Neural progenitor cell (in vitro differentiated cells): ENCODE measurements around the gene CHTF18. TPM values are rescaled to one million over a fixed set of nuclear protein-coding genes. Genes with fewer than 3 reads are reported as not detected.
A peak's percentile ranks its signal among the peaks of the same experiment; 100 is the strongest.

Source experiments
- DNase-seq: peaks from one replicate; pipeline ENCODE4 v3.0.0-alpha.2; 2016; ENCODE audit warnings: low spot score
- H2AFZ ChIP-seq: fragments of 200-600 bp; sonication (generic); replicated peaks from 2 replicates; pipeline ENCODE4 v1.6.1; 2016; ENCODE audit warnings: antibody characterized with exemption
- H3F3A ChIP-seq: fragments of 200-600 bp; sonication (generic); 2 replicates; pipeline ENCODE4 v1.6.1; 2016; ENCODE audit warnings: antibody characterized with exemption, low read depth
- H3K27ac ChIP-seq: fragments of 200-600 bp; sonication (generic); 2 replicates; pipeline ENCODE4 v1.5.1; 2016; ENCODE audit warnings: mild to moderate bottlenecking
- H3K27me3 ChIP-seq: fragments of 200-600 bp; sonication (generic); 2 replicates; pipeline ENCODE4 v1.6.1; 2016; ENCODE audit warnings: mild to moderate bottlenecking, moderate library complexity
- H3K36me3 ChIP-seq: fragments of 200-600 bp; sonication (generic); 2 replicates; pipeline ENCODE4 v1.5.1; 2016
- H3K4me1 ChIP-seq: fragments of 200-600 bp; sonication (generic); 2 replicates; pipeline ENCODE4 v1.6.1; 2016; ENCODE audit warnings: mixed run types
- H3K4me2 ChIP-seq: fragments of 200-600 bp; sonication (generic); 2 replicates; pipeline ENCODE4 v1.6.1; 2016
- H3K4me3 ChIP-seq: fragments of 200-600 bp; sonication (generic); 2 replicates; pipeline ENCODE4 v1.5.1; 2016
- H3K79me2 ChIP-seq: fragments of 200-600 bp; sonication (generic); 2 replicates; pipeline ENCODE4 v1.6.1; 2016; ENCODE audit warnings: low read depth
- H3K9ac ChIP-seq: fragments of 200-600 bp; sonication (generic); 2 replicates; pipeline ENCODE4 v1.6.1; 2016
- H3K9me3 ChIP-seq: fragments of 200-600 bp; sonication (generic); 2 replicates; pipeline ENCODE4 v1.5.1; 2016; ENCODE audit warnings: low read depth
- H4K20me1 ChIP-seq: fragments of 200-600 bp; sonication (generic); 2 replicates; pipeline ENCODE4 v1.6.1; 2016; ENCODE audit warnings: low read depth
- H3K27ac Mint-ChIP-seq: 3 replicates; pipeline ENCODE4 v1.8.0; 2021; ENCODE audit warnings: mixed read lengths
- H3K27me3 Mint-ChIP-seq: 2 replicates; pipeline ENCODE4 v1.8.0; 2022; ENCODE audit warnings: low read depth, mild to moderate bottlenecking, inconsistent platforms, moderate library complexity, mixed read lengths; ENCODE audit not compliant: insufficient read depth
- H3K36me3 Mint-ChIP-seq: 3 replicates; pipeline ENCODE4 v1.8.0; 2021; ENCODE audit warnings: mixed read lengths
- H3K4me1 Mint-ChIP-seq: 3 replicates; pipeline ENCODE4 v1.8.0; 2021; ENCODE audit warnings: mixed read lengths
- H3K4me3 Mint-ChIP-seq: 3 replicates; pipeline ENCODE4 v1.8.0; 2021; ENCODE audit warnings: mild to moderate bottlenecking, moderate library complexity, mixed read lengths
- H3K9me3 Mint-ChIP-seq: 3 replicates; pipeline ENCODE4 v1.8.0; 2020; ENCODE audit warnings: mixed read lengths
- EZH2 ChIP-seq: fragments of 200-600 bp; sonication (generic); IDR thresholded peaks from 2 replicates; pipeline ENCODE4 v1.6.1; 2017; ENCODE audit warnings: antibody characterized with exemption, mild to moderate bottlenecking, moderate library complexity
- EZH2phosphoT487 ChIP-seq: fragments of 200-600 bp; sonication (generic); IDR thresholded peaks from 2 replicates; pipeline ENCODE4 v1.6.1; 2017; ENCODE audit warnings: antibody characterized with exemption
- total RNA-seq: library from RNA; depleted of rRNA; stranded (reverse); fragments of >200 nt; gene quantifications from 2 replicates; pipeline ENCODE4 v1.2.3, GENCODE V29; 2015; ENCODE audit warnings: low replicate concordance
- TF ChIP-seq, protein P1 (sequence below): fragments of 200-600 bp; sonication (generic); IDR thresholded peaks from 2 replicates; pipeline ENCODE4 v1.5.1; 2017; ENCODE audit warnings: antibody characterized with exemption, mild to moderate bottlenecking

CHTF18 gene
- total RNA-seq, 1 donor from 2014 or later, result 35.6 TPM

DNA sequence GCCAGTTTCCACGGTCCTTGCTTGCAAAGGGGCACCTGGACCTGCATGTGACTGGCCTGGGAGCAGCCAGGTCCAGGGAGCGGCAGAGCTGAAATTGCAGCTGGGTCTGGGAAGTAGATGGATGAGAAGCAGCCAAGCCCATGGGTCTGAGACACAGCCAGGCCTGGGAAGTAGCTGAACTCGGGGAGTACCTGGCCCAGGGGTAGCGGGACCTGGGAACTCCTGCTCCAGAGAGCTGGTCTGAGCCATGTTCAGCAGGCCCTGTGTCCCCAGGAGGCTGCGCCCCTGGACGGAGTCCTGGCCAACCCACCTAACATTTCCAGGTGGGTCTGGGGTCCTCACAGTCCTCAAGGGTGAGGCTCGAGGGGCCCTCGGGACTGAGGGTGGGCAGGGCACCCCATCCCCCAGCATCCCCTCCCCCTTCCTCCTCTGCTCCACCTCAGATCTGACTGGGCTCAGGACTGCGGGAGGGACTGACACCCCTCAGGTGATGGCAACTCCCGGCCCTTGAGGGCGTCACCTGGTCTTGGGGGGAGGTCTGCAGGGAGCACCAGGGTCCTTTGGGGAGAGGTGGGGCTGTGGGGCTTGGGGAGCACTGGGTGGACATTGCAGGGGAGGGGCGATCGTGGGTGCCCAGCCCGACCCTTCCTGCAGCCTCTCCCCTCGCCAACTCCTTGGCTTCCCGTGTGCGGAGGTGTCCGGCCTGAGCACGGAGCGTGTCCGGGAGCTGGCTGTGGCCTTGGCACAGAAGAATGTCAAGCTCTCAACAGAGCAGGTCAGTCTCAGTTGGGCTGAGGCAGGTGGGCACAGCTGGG is 24.8 kb upstream of the CHTF18 start:
- H3K4me3 Mint-ChIP-seq, result no peak overlapping the region
- Histone ChIP-seq H3K4me1 (peaks cover 8% of the 10 kb centered on the region), H4K20me1 (no peaks in the 10 kb centered on the region), H3K79me2 (no peaks in the 10 kb centered on the region), H2AFZ (no peak overlapping the region), H3K27ac (no peak overlapping the region), H3K36me3 (no peaks in the 10 kb centered on the region), H3K9ac (no peak overlapping the region), H3K4me2 (no peak overlapping the region), H3F3A (peaks cover 7% of the 10 kb centered on the region), H3K27me3 (no peaks in the 10 kb centered on the region), H3K9me3 (no peaks in the 10 kb centered on the region), H3K4me3 (no peak overlapping the region)
- no peak overlapping the region for H3K27ac Mint-ChIP-seq
- H3K36me3 Mint-ChIP-seq, result no peaks in the 10 kb centered on the region
- DNase-seq, result no peak
- H3K9me3 Mint-ChIP-seq, result no peaks in the 10 kb centered on the region
- peaks cover 4% of the 10 kb centered on the region for H3K27me3 Mint-ChIP-seq
- no peak for TF ChIP-seq EZH2
- TF ChIP-seq, protein P1, sequence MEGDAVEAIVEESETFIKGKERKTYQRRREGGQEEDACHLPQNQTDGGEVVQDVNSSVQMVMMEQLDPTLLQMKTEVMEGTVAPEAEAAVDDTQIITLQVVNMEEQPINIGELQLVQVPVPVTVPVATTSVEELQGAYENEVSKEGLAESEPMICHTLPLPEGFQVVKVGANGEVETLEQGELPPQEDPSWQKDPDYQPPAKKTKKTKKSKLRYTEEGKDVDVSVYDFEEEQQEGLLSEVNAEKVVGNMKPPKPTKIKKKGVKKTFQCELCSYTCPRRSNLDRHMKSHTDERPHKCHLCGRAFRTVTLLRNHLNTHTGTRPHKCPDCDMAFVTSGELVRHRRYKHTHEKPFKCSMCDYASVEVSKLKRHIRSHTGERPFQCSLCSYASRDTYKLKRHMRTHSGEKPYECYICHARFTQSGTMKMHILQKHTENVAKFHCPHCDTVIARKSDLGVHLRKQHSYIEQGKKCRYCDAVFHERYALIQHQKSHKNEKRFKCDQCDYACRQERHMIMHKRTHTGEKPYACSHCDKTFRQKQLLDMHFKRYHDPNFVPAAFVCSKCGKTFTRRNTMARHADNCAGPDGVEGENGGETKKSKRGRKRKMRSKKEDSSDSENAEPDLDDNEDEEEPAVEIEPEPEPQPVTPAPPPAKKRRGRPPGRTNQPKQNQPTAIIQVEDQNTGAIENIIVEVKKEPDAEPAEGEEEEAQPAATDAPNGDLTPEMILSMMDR, result no peak
- TF ChIP-seq EZH2phosphoT487, result no peak
- peaks cover 9% of the 10 kb centered on the region for H3K4me1 Mint-ChIP-seq

- H3K9me3 Mint-ChIP-seq, result no peaks in the 10 kb centered on the region
- H3K27ac Mint-ChIP-seq, result peak overlapping the region; percentile 72
- no peaks in the 10 kb centered on the region for H3K36me3 Mint-ChIP-seq
Observed at GRCh38 chr16:764184-764750, 24.2 kb upstream of the CHTF18 start.

GRCh38 chr16:764848-765487 is 23.5 kb upstream of the CHTF18 start:
- Histone ChIP-seq H3F3A (no peaks in the 10 kb centered on the region), H3K9me3 (no peaks in the 10 kb centered on the region), H3K79me2 (no peaks in the 10 kb centered on the region), H3K4me3 (no peak overlapping the region), H4K20me1 (no peaks in the 10 kb centered on the region), H3K4me1 (peaks cover 6% of the 10 kb centered on the region), H3K4me2 (no peak overlapping the region), H3K9ac (no peak overlapping the region), H3K27ac (no peak overlapping the region), H3K27me3 (no peaks in the 10 kb centered on the region), H3K36me3 (no peaks in the 10 kb centered on the region), H2AFZ (no peak overlapping the region)
- Mint-ChIP-seq H3K4me1 (peaks cover 5% of the 10 kb centered on the region), H3K36me3 (no peaks in the 10 kb centered on the region), H3K9me3 (no peaks in the 10 kb centered on the region), H3K27me3 (peaks cover 2% of the 10 kb centered on the region), H3K4me3 (no peak overlapping the region), H3K27ac (no peak overlapping the region)
- no peak for TF ChIP-seq EZH2phosphoT487
- no peak for TF ChIP-seq EZH2
- TF ChIP-seq, protein P1, result no peak
- DNase-seq, result no peak

More at GRCh38 chr16:764184-764750, 24.2 kb upstream of the CHTF18 start:
- Histone ChIP-seq H3K9me3 (no peaks in the 10 kb centered on the region), H3K27ac (no peak overlapping the region), H2AFZ (no peak overlapping the region), H3F3A (peaks cover 6% of the 10 kb centered on the region), H3K4me1 (peaks cover 8% of the 10 kb centered on the region), H3K9ac (no peak overlapping the region), H3K4me3 (no peak overlapping the region), H3K4me2 (no peak overlapping the region), H3K27me3 (no peaks in the 10 kb centered on the region), H4K20me1 (no peaks in the 10 kb centered on the region), H3K79me2 (no peaks in the 10 kb centered on the region), H3K36me3 (no peaks in the 10 kb centered on the region)
- Mint-ChIP-seq H3K27me3 (peaks cover 3% of the 10 kb centered on the region), H3K4me3 (no peak overlapping the region), H3K4me1 (peaks cover 9% of the 10 kb centered on the region)
- no peak for DNase-seq
- TF ChIP-seq, protein P1, result no peak
- TF ChIP-seq EZH2 (no peak), EZH2phosphoT487 (no peak)
